GM19043 (cell line): ENCODE data around the gene ILKAP.

Source experiments
- ATAC-seq: cut with Tn5 transposase; IDR thresholded peaks from one replicate; pipeline ENCODE4 v1.9.1; 2021; ENCODE audit warnings: low read depth; ENCODE audit not compliant: unreplicated experiment

ILKAP gene

GRCh38 chr2:238127165-238128060, 76.1 kb downstream of the ILKAP start:
- no peak for ATAC-seq

- no peak for ATAC-seq
These were observed 76.7 kb downstream of the ILKAP start for GRCh38 chr2:238126775-238127164.

- ATAC-seq: no peak
These were observed 77.2 kb downstream of the ILKAP start for GRCh38 chr2:238126338-238126737.

GRCh38 chr2:238125127-238125885, 78.2 kb downstream of the ILKAP start:
- ATAC-seq: no peak

DNA sequence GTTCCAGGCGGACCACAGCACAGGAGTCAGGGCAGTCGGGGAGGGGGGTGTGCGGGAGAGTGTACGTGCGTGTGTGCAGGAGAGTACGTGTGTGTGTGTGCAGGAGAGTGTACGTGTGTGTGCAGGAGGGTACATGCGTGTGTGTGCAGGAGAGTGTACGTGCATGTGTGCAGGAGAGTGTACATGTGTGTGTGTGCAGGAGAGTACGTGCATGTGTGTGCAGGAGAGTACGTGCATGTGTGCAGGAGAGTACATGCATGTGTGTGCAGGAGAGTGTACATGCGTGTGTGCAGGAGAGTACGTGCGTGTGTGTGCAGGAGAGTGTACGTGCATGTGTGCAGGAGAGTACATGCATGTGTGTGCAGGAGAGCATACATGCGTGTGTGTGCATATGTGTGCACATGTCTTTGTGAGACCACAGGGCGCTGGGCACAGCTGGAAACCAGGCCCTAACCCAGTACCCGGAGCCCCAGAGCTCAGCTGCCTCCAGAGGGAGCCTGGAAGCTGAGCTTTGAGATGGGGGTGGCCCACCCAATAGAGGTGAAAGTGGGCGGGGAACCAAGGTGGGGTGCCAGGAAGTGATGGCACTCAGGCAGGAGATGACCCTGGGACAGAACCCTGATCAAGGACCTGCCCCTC, 78.9 kb downstream of the ILKAP start:
- no peak for ATAC-seq

GRCh38 chr2:238123991-238124470, 79.5 kb downstream of the ILKAP start:
- no peak for ATAC-seq

DNA sequence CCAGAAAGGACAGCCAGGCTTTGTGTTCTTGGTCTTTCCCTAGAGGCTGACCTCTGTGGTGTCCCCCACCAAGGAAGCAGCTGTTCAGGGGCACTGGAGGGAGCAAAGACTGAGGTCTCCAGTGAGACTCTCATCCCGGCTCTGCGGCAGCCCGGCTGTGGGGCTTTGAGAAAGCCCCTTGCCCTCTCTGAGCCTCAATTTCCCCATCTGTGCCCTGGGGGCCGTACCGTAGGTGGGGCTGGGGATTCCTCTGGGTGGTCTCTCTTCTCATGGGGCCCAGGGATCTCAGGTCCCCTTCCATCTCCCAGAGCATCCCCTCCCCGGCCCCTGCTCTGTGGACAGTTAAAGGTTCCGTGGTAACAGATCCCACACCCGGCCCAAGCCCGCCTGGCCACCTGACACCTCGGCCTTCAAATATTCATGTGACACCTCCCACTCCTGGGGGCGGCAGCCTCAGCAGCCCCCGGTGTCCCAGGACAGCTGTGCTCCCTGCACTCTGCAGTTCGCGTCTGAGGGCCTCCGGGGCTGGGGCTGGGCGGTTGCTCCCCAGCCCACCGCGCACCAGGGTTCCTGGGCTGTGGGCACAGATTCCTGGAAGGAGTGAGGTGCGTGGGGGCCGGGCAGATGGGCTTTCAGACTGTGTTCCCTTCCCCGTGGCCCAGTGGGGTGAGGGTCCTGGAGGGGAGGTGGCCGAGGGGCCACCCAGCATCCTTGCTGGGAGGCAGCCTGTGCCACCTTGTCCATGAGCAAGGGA, 80.1 kb downstream of the ILKAP start:
- ATAC-seq: no peak

DNA sequence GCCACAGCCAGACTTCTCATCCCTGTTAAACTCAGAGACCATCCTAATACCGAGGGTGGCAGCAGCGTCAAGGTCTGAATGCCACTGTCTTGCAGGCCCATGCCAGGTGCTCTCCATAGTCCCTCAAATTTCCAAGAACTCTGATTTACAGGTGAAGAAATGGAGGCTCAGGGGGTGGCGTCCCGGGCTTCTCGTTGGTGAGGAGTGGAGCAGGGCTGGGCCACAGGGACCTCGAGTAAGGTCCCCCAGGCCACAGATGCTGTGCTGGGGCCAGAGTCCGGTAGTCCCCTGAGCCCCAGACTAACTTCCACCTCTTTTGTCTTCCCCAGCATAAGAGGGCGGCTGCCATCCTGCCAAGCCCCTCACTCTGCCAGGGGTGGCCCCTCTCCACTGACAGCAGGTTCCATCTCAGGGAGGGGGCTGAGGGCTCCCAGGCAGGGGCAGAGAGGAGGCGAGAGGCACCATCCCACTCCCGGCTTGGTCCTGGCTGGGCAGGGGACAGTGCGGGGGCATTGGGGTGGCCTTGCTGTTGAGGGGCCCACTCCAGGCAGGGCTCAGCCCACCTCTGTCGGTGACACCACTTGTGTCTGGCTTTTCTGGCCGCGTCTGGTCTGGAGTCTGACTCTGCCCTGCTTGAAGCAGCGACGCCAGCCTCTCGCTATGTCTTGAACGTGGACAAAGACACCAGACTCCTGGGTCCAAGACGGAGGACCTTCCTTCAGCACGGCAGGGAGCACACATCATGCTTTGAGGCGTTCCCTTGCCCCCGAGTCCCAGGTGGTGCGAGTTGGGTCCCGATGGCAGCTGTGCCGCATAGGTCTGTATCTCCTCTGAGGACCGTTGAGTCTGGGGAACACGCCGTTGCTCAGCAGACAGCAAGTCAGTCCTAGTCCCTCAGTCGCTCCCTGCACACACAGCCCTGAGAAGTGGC, 80.9 kb downstream of the ILKAP start:
- ATAC-seq: no peak

- no peak for ATAC-seq
These were observed 81.8 kb downstream of the ILKAP start for GRCh38 chr2:238121511-238122286.

DNA sequence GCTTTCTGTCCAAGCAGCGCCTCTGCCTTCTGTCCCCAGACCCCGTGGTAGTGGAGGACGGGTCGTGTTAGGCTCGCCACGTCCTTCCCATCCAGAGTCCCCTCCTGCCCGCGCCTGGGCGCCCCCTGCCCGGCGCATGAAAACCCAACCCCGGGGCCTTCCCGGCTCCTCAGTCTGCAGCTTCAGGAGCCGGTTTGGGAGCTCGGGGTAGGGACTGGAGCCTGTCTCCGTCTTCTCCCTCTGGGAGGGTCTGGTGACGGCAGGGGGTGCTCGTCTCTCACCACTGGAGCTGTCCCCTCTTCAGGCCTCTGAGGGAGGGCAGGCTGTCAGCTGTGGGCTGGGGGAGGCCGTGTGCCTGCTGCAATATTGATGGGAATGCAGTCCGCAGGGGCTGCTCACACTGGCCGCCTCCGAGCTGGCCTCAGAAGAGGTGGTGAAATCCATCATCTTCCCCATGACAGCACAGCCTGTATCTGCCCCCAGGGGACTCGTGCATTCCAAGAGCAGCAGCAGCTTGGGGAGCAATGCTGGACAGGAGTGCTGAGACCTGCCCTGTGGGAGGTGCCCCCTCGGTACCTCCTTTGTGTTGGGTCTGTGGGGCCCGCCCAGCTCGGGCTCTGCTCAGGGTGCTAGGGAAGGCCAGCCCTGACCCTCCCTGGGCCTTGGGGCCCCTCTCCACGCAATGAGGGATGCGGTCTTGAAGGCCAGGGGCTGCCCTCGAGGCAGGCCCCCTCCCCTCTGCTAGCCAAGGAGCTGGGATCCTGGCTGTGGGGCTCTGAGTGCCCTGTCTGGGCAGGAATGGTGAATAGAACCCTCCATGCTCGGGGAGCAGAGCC, 82.8 kb downstream of the ILKAP start:
- no peak for ATAC-seq
